H1 (cell line): ENCODE measurements around the gene EVPL. TPM values are rescaled to one million over a fixed set of nuclear protein-coding genes. Genes with fewer than 3 reads are reported as not detected.

Experiments
- CTCF ChIA-PET: fragments of 300-600 bp; sonication (Branson Sonifier 250); formaldehyde crosslinking; loops from one replicate; lab custom pipeline; 2021; ENCODE audit not compliant: partially characterized antibody; lab: Charles Lee
- POLR2A ChIA-PET: fragments of 300-600 bp; sonication (Branson Sonifier 250); formaldehyde crosslinking; loops from one replicate; lab custom pipeline; 2021; ENCODE audit warnings: inconsistent platforms; ENCODE audit not compliant: partially characterized antibody; lab: Charles Lee
- DNase-seq, 2 experiments: peaks; one replicate each; pipeline versions ENCODE4 v3.0.0 to v3.0.0-alpha.2; 2010 to 2022; ENCODE audit warnings: low spot score in 2 of 2, low read depth in 1 of 2, mixed read lengths in 1 of 2
- FAIRE-seq: peaks from 2 replicates; lab custom pipeline; 2011; peaks lifted over from hg19 to GRCh38; lab: Jason Lieb, UNC
- H2AFZ ChIP-seq: 2 replicates; pipeline ENCODE4 v1.8.1; 2012; ENCODE audit warnings: low read length, inconsistent platforms
- H2AK5ac ChIP-seq: 2 replicates; pipeline ENCODE4 v1.6.1; 2013; ENCODE audit warnings: low read depth, low read length
- H2BK120ac ChIP-seq: replicated peaks from 2 replicates; pipeline ENCODE3; 2013; ENCODE audit warnings: low read depth, low read length, inconsistent platforms
- H2BK12ac ChIP-seq: 2 replicates; pipeline ENCODE4 v1.6.1; 2013; ENCODE audit warnings: low read depth, low read length
- H2BK15ac ChIP-seq: 2 replicates; pipeline ENCODE4 v1.6.1; 2013; ENCODE audit warnings: low read length
- H2BK20ac ChIP-seq: 2 replicates; pipeline ENCODE4 v1.6.1; 2013; ENCODE audit warnings: low read length
- H2BK5ac ChIP-seq: 2 replicates; pipeline ENCODE4 v1.6.1; 2013; ENCODE audit warnings: low read depth, low read length
- H3K14ac ChIP-seq: 2 replicates; pipeline ENCODE4 v1.6.1; 2013; ENCODE audit warnings: inconsistent platforms; ENCODE audit not compliant: insufficient read length
- H3K18ac ChIP-seq: 2 replicates; pipeline ENCODE4 v1.6.1; 2013; ENCODE audit warnings: low read length; ENCODE audit errors: extremely low read depth
- H3K23ac ChIP-seq: 2 replicates; pipeline ENCODE4 v1.6.1; 2013; ENCODE audit warnings: inconsistent platforms; ENCODE audit not compliant: insufficient read length
- H3K23me2 ChIP-seq: 2 replicates; pipeline ENCODE4 v1.6.1; 2013; ENCODE audit warnings: low read depth, low read length
- H3K27ac ChIP-seq: 2 replicates; pipeline ENCODE4 v1.6.1; 2011; ENCODE audit warnings: low read depth, low read length, inconsistent platforms
- H3K27me3 ChIP-seq, 4 experiments: replicated peaks in 1 of 4; 1 replicate in 1 of 4; 2 replicates in 3 of 4; pipeline versions ENCODE4 v1.6.1 to v1.8.1; 2011 to 2013; ENCODE audit warnings: low read length in 3 of 4, mild to moderate bottlenecking in 3 of 4, inconsistent platforms in 2 of 4, mixed read lengths in 2 of 4, moderate library complexity in 1 of 4; ENCODE audit not compliant: control insufficient read depth in 3 of 4, insufficient read depth in 3 of 4; ENCODE audit errors: extremely low read depth in 1 of 4
- H3K36me3 ChIP-seq, 4 experiments: 2 replicates each; pipeline versions ENCODE4 v1.6.1 to v1.8.1; 2011 to 2013; ENCODE audit warnings: mild to moderate bottlenecking in 4 of 4, low read length in 3 of 4, moderate library complexity in 2 of 4, control low read depth in 1 of 4, inconsistent platforms in 1 of 4; ENCODE audit not compliant: insufficient read depth in 4 of 4, control insufficient read depth in 2 of 4
- H3K4ac ChIP-seq: replicated peaks from 2 replicates; pipeline ENCODE3; 2013; ENCODE audit warnings: low read length, low read depth, mixed read lengths, inconsistent platforms; ENCODE audit not compliant: insufficient read length
- H3K4me1 ChIP-seq, 4 experiments: replicated peaks in 1 of 4; 1 replicate in 1 of 4; 2 replicates in 3 of 4; pipeline versions ENCODE4 v1.6.1 to v1.8.1; 2011 to 2013; ENCODE audit warnings: low read length in 3 of 4, inconsistent platforms in 2 of 4, mixed read lengths in 1 of 4; ENCODE audit not compliant: insufficient read depth in 4 of 4, control insufficient read depth in 3 of 4
- H3K4me2 ChIP-seq, 2 experiments: 2 replicates each; pipeline versions ENCODE4 v1.6.1 to v1.8.1; 2011 to 2013; ENCODE audit warnings: low read depth in 2 of 2, low read length in 2 of 2, control low read depth in 1 of 2, inconsistent platforms in 1 of 2, mild to moderate bottlenecking in 1 of 2; ENCODE audit not compliant: insufficient read depth in 1 of 2
- H3K4me3 ChIP-seq, 4 experiments: fragments of 200-600, 300-600 bp in 1 of 4; sonication (generic), shearing (Covaris generic), sonication (Bioruptor Twin) in 1 of 4; 2 replicates each; pipeline versions ENCODE4 v1.5.1 to v1.8.1; 2011 to 2016; ENCODE audit warnings: low read length in 4 of 4, low read depth in 3 of 4, control low read depth in 2 of 4, inconsistent platforms in 2 of 4, mild to moderate bottlenecking in 2 of 4, mixed read lengths in 1 of 4, moderate library complexity in 1 of 4; ENCODE audit not compliant: insufficient read depth in 2 of 4; ENCODE audit errors: extremely low read depth in 1 of 4
- H3K56ac ChIP-seq: replicated peaks from 2 replicates; pipeline ENCODE3; 2013; ENCODE audit warnings: low read depth, mild to moderate bottlenecking, mixed read lengths, low read length, inconsistent platforms; ENCODE audit not compliant: insufficient read length
- H3K79me1 ChIP-seq: 2 replicates; pipeline ENCODE4 v1.6.1; 2013; ENCODE audit warnings: low read depth, low read length, control low read depth
- H3K79me2 ChIP-seq, 2 experiments: 2 replicates each; pipeline versions ENCODE4 v1.6.1 to v1.8.1; 2012 to 2013; ENCODE audit warnings: low read length in 2 of 2, mild to moderate bottlenecking in 2 of 2, inconsistent platforms in 1 of 2; ENCODE audit not compliant: insufficient read depth in 2 of 2, control insufficient read depth in 1 of 2
- H3K9ac ChIP-seq, 4 experiments: replicated peaks in 1 of 4; 1 replicate in 1 of 4; 2 replicates in 3 of 4; pipeline versions ENCODE4 v1.6.1 to v1.8.1; 2011 to 2013; ENCODE audit warnings: low read depth in 3 of 4, low read length in 3 of 4, control low read depth in 2 of 4, mild to moderate bottlenecking in 2 of 4, moderate library complexity in 2 of 4, inconsistent platforms in 1 of 4; ENCODE audit errors: extremely low read depth in 1 of 4
- H3K9me3 ChIP-seq, 2 experiments: 2 replicates each; pipeline versions ENCODE4 v1.6.1 to v1.8.1; 2012 to 2013; ENCODE audit warnings: mild to moderate bottlenecking in 2 of 2, moderate library complexity in 2 of 2, control low read depth in 1 of 2, inconsistent platforms in 1 of 2, low read depth in 1 of 2, low read length in 1 of 2, mixed read lengths in 1 of 2; ENCODE audit not compliant: insufficient read depth in 2 of 2
- H4K20me1 ChIP-seq, 2 experiments: replicated peaks in 1 of 2; 2 replicates each; pipeline versions ENCODE3 to v1.8.1; 2011 to 2013; ENCODE audit warnings: inconsistent platforms in 2 of 2, low read length in 2 of 2, mild to moderate bottlenecking in 1 of 2; ENCODE audit not compliant: insufficient read depth in 2 of 2, control insufficient read depth in 1 of 2
- H4K5ac ChIP-seq: 2 replicates; pipeline ENCODE4 v1.6.1; 2013; ENCODE audit warnings: low read length, low read depth, mixed read lengths, inconsistent platforms; ENCODE audit not compliant: insufficient read length
- H4K8ac ChIP-seq: 2 replicates; pipeline ENCODE4 v1.8.0; 2013; ENCODE audit warnings: mild to moderate bottlenecking, moderate library complexity, low read length, inconsistent platforms; ENCODE audit not compliant: insufficient read depth; ENCODE audit errors: extremely low read depth
- H4K91ac ChIP-seq: replicated peaks from 2 replicates; pipeline ENCODE3; 2013; ENCODE audit warnings: low read length, mixed read lengths, inconsistent platforms; ENCODE audit not compliant: insufficient read length
- BACH1 ChIP-seq: IDR thresholded peaks from 2 replicates; pipeline ENCODE4 v1.6.1; 2012; ENCODE audit warnings: low read length, improper control_type of control experiment
- BCL11A ChIP-seq, 2 experiments: IDR thresholded peaks; one replicate each; pipeline ENCODE4 v1.6.1; 2011; ENCODE audit warnings: low read depth in 2 of 2, low read length in 2 of 2, mild to moderate bottlenecking in 2 of 2
- BRCA1 ChIP-seq: IDR thresholded peaks from 2 replicates; pipeline ENCODE4 v1.6.1; 2012; ENCODE audit warnings: low read depth, low read length, improper control_type of control experiment
- CBX8 ChIP-seq: fragments of 300-800, 300-1000 bp; sonication (generic); IDR thresholded peaks from 2 replicates; pipeline ENCODE4 v1.7.1; 2016; ENCODE audit warnings: low read depth, low read length, borderline replicate concordance
- HDAC2 ChIP-seq, 2 experiments: fragments of 300-600 bp in 1 of 2; sonication (generic) in 1 of 2; IDR thresholded peaks; 2 replicates each; pipeline ENCODE4 v1.6.1; 2011 to 2012; ENCODE audit warnings: low read depth in 2 of 2, low read length in 2 of 2, mild to moderate bottlenecking in 2 of 2, moderate library complexity in 2 of 2, borderline replicate concordance in 1 of 2, inconsistent platforms in 1 of 2
- HDAC6 ChIP-seq: IDR thresholded peaks from one replicate; pipeline ENCODE4 v1.7.1; 2012; ENCODE audit warnings: low read depth, mild to moderate bottlenecking, inconsistent platforms, low read length, moderate library complexity
- JUN ChIP-seq: IDR thresholded peaks from 2 replicates; pipeline ENCODE4 v1.6.1; 2011; ENCODE audit warnings: low read depth, mild to moderate bottlenecking, improper control_type of control experiment, low read length
- SRF ChIP-seq: IDR thresholded peaks from 2 replicates; pipeline ENCODE4 v1.6.1; 2011; ENCODE audit warnings: mild to moderate bottlenecking, low read depth, low read length, moderate library complexity
- SUZ12 ChIP-seq: fragments of 200-600 bp; sonication (generic); IDR thresholded peaks from 2 replicates; pipeline ENCODE4 v1.6.1; 2012; ENCODE audit warnings: mild to moderate bottlenecking, inconsistent platforms, low read length, moderate library complexity, mixed read lengths
- WGBS, 2 experiments: shearing (Covaris generic) in 1 of 2; methylation state at CpG; one replicate each; pipeline versions ENCODE4 v1.1.6 to v1.1.7; 2013 to 2015; ENCODE audit warnings: low lambda C conversion rate in 2 of 2, mixed read lengths in 2 of 2, inconsistent platforms in 1 of 2, low coverage in 1 of 2, missing lambda C conversion rate in 1 of 2; ENCODE audit not compliant: insufficient replicate concordance in 2 of 2, insufficient coverage in 1 of 2, insufficient read length in 1 of 2; ENCODE audit errors: extremely low coverage in 1 of 2, missing lambda C conversion rate in 1 of 2; 5-methylcytosine and 5-hydroxymethylcytosine counted together
- polyA plus RNA-seq, 7 experiments: library from polyadenylated mRNA; depleted of rRNA in 3 of 7; stranded (reverse) in 5 of 7; unstranded in 2 of 7; fragments of >200 nt in 5 of 7; fragments of 200-250 nt in 2 of 7; gene quantifications; 1 replicate in 5 of 7; 2 replicates in 1 of 7; 4 replicates in 1 of 7; pipeline versions ENCODE4 v1.2.1 to v1.2.3, GENCODE V29; 2011 to 2013; ENCODE audit warnings: missing spikeins in 2 of 7, mixed read lengths in 2 of 7
- total RNA-seq: library from RNA; stranded (reverse); fragmentation: NEBNext Ultra II Directional; extraction: Animal tissue kit (Norgen Biotek cat#: 25700); gene quantifications from 2 replicates; pipeline ENCODE4 v1.2.1, GENCODE V29; 2021
- TF ChIP-seq, protein P1 (sequence below): IDR thresholded peaks from 2 replicates; pipeline ENCODE4 v1.6.1; 2011; ENCODE audit warnings: low read length, improper control_type of control experiment

EVPL gene
- total and polyA plus RNA-seq, 2 of the 8 experiments (the other 6 are each of a cell fraction or from before 2014, with no cell fraction given), result 0.20 to 0.99 TPM

DNA sequence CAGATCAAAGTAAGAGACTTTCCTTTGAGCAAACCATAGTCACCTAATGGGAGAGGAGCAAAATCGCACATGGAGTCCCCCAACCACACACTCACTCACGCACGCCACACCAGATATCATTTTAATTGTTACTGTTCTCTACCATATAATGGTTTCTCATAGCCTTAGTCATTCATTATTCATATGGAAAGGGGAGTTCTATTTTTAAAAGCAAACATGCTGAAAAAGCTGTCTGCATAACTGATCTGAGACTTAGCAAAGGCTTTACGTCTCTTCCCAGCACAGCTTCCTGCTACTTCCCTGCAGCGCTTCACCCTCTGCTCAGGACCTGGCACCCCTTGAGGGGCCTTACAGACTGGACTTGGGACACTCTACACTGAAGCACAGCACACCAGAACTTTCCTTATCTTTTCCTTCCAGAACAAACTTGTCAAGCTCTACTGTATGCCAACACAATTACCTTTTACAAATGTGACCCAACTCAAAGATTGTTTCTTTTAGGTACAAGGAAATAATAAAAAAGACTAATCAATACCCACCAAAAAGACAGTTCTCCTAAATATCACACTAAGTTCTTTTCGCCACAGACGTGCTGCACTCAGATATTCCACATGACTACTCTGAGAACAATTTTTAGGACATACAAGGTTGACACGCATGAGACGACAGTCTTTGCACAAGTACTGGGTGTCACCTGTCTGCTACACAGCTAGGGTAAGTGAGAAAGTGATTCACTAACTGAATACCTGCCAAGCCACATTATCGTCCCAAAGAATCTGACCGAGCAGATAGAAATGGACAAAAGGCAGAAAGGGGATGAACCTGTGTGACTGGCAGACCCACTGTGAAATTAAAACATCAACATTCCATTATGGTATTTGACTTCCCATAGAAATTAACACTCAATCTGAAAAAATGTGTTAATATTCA lies 23.7 kb upstream of the EVPL start:
- no peak for FAIRE-seq
- no peak overlapping the region for H3K4ac ChIP-seq
- no peaks in the 10 kb centered on the region for H3K79me2 ChIP-seq
- no peaks in the 10 kb centered on the region for H3K9me3 ChIP-seq
- no peak overlapping the region for H2AFZ ChIP-seq
- H2BK20ac ChIP-seq, result no peak overlapping the region
- no peak overlapping the region for H3K23ac ChIP-seq
- H4K91ac ChIP-seq, result no peak overlapping the region
- H2BK12ac ChIP-seq, result no peak overlapping the region
- no peak overlapping the region for H4K8ac ChIP-seq
- H3K56ac ChIP-seq, result no peak overlapping the region
- H2AK5ac ChIP-seq, result no peak overlapping the region
- no peak overlapping the region for H2BK120ac ChIP-seq
- H3K18ac ChIP-seq, result no peak overlapping the region
- H3K4me3 ChIP-seq, result no peak overlapping the region
- H4K5ac ChIP-seq, result no peak overlapping the region
- H3K27me3 ChIP-seq, result no peaks in the 10 kb centered on the region
- no peak overlapping the region for H3K14ac ChIP-seq
- H2BK5ac ChIP-seq, result no peak overlapping the region; the same call in 1 of the 2 replicates
- ChIA-PET POLR2A (interaction anchor here (0.6 to 1.6 kb wide), 4 partner anchors 9 to 111 kb away, joined by 3 to 5 read pairs (median 4); no protein-coding TSS in a partner anchor), CTCF (interaction anchor here (0.7 to 1.7 kb wide), 3 partner anchors 30 to 408 kb away, joined by 3 to 5 read pairs (median 3); no protein-coding TSS in a partner anchor)
- no peak overlapping the region for H3K9ac ChIP-seq
- H2BK15ac ChIP-seq, result no peak overlapping the region
- 92% methylated on average over 11 of the region's 11 CpGs; no CpG with 5 or more reads in 1 of the 2 experiments for WGBS, 2 experiments
- no peaks in the 10 kb centered on the region for H3K23me2 ChIP-seq
- no peak for DNase-seq
- peaks cover 0 to 2% (median 0%) of the 10 kb centered on the region in 4 experiments; a peak in 1 of 7 replicates for H3K4me1 ChIP-seq
- peaks cover 14 to 61% (median 37%) of the 10 kb centered on the region in 4 experiments for H3K36me3 ChIP-seq
- H4K20me1 ChIP-seq, result no peaks in the 10 kb centered on the region
- H3K79me1 ChIP-seq, result no peaks in the 10 kb centered on the region; the same call in 1 of the 2 replicates
- no peak overlapping the region for H3K27ac ChIP-seq
- H3K4me2 ChIP-seq, result no peak overlapping the region
- TF ChIP-seq CBX8 (no peak), SUZ12 (no peak), HDAC2 (IDR thresholded peaks at IDR 0.05; ENCODE audit: borderline replicate concordance in 1 of 2, low read depth in 2 of 2, low read length in 2 of 2) (no peak), HDAC6 (no peak), BCL11A (IDR thresholded peaks at IDR 0.05; ENCODE audit: low read depth in 2 of 2, low read length in 2 of 2) (no peak), SRF (no peak), JUN (no peak), BACH1 (no peak), BRCA1 (no peak)
- TF ChIP-seq, protein P1, sequence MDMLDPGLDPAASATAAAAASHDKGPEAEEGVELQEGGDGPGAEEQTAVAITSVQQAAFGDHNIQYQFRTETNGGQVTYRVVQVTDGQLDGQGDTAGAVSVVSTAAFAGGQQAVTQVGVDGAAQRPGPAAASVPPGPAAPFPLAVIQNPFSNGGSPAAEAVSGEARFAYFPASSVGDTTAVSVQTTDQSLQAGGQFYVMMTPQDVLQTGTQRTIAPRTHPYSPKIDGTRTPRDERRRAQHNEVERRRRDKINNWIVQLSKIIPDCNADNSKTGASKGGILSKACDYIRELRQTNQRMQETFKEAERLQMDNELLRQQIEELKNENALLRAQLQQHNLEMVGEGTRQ, result no peak
